NCI-H1092 treated with DMSO at 0.1 percent for 48 hours (cell line): Measurements from ENCODE around the gene PALLD.
"Not testable (repeated sequence)": the region's sequence is repeated elsewhere in the genome, so short reads cannot be mapped to it uniquely, and the experiment has no call there.

ENCODE experiments used
- DNase-seq: peaks from one replicate; lab custom pipeline; 2025; lab: John Stamatoyannopoulos, UW

The PALLD gene

DNA sequence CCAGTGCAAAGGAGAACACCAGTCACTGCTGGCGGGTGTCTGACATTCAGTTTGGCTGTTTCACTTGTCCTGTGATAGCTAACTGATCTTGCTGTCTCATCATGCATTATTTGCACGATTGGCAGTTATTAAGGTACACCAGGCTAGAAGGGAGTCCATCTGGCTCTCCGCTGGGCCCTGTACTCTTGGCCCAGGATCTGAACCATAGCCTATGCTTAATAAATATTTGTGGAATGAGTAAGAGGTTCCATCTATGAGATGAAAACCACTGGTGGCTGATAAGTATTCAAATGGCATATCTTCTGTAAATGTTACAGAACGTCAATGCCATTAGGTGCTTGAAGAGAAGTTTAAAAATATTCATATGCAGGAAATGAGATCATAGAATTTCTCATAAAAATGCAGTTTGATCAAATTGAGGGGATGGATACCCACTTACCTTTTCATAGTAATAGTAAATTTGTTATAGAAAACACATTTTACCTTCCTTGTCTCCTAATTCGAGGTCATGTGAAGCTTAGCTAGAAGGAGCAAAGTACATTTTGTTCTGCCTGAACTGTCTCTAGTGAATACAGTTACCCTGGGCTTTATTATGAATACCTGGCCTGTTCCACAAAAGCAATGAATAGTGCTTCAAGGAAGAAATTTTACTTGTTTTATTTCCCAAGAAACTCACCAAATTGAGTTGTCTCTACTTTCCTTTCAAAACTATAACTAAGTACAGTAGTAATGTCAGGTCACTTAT lies 299.7 kb downstream of the PALLD start:
- no peak for DNase-seq

DNA sequence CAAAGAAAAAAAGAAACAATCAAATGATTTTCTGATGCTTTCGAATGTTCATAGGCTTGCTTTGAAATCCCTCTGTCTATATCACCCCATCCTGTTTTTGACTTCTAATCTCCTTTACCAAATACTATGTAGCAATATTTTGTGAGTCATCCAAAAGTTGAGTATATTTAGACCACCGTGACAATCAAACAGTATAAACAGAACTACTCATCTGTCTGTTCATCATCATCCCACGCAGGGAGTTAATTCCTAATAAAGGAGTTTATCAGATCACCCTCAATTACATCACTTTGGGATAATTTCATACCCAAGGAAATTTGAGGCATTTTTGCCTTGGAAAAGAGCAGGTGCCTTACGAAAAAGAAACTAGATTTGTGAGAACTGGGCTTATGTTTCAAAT lies 300.3 kb downstream of the PALLD start:
- no peak for DNase-seq

DNA sequence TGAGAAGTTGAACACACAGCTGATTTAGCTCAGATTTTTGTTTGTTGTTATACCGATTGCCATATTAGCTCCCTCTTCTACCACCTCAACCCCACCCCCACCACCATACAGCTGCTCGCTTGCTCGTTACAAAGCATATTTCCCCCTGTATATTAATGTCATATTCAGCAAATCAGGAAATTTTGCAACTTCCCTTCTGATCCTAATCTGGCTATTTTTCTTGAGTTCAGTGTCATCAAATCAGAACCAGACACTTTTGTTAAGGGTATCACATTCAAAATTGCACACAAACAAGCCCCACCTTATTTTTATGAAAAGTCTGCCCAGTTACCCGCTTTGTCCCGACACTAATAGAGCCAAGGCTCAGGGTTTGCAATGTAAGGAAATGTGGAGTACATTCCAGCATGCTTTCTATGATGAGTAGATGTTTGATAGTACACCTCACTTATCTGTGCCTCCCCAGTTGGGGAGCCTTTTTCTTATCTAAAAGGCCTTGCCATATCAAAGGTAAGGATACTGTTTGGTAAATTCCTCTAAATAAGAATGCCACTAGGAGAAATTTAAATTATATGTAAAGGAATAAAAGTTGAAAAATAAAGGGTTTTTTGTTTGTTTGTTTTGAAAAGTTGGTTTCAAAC lies 301.0 kb downstream of the PALLD start:
- DNase-seq = no peak

DNA sequence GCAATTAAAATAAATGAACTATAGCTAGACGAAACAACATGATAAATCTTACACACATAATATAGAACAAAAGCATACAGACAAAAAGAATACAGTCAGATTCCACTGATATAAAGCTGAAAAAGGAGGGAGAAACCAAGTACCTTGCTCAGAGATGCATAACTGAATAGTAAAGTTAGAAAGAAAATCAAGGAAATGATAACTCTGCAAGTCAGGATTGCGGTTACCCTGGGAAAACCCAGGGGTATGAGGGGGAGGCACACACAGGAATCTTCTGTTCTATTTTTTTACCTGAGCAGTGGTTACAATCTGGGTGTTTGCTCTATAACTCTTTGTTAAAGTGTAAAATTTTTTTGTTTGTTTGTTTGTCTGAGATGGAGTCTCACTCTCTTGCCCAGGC lies 304.1 kb downstream of the PALLD start:
- DNase-seq = no peak

DNA sequence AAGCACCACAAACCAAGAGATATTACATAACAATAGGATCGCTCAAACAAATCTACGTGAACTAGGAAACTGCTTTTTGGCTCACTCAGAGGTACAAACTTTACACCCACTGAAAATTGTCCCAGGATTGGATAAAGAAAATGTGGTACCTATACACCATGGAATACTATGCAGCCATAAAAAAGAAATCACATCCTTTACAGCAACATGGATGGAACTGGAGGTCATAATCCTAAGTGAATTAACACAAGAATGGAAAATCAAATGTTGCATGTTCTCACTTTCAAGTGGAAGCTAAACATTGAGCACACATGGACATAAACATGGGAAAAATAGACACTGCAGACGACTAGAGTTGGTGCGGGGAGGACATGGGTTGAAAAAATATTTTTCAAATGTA lies 305.4 kb downstream of the PALLD start:
- no peak for DNase-seq

DNA sequence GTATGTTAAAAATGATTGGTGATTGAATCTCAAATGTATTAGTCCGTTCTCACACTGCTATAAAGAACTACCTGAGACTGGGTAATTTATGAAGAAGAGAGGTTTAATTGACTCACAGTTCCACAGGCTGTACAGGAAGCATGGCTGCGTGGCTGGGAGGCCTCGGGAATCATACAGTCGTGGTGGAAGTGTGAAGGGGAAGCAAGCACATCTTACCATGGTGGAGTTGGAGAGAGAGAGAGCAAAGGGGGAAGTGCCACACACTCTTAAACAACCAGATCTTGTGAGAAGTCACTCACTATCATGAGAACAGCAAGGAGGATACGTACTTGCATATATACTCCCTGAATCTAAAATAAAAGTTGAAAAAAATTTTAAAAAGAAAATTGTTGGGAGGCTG lies 306.2 kb downstream of the PALLD start:
- DNase-seq = not testable (repeated sequence)

DNA sequence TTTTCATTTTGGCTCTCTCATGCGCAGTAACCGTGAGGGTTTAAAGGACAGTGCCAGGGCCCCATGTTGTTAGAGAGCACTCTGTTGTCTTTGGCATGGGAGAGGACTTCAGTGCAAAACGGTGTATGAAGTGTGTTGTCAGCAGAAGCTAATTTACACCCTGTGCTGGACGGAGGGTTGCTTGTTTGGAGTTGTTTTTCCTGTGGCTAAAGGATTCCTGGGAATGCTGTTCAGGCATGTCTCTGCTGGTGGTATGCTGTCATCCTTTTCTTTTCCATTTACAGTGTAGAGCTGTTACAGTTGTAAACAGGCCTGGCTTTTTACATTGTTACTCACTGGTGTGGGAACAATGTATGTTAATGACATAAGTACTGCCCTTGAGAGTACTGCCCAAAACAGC lies 306.9 kb downstream of the PALLD start:
- no peak for DNase-seq

DNA sequence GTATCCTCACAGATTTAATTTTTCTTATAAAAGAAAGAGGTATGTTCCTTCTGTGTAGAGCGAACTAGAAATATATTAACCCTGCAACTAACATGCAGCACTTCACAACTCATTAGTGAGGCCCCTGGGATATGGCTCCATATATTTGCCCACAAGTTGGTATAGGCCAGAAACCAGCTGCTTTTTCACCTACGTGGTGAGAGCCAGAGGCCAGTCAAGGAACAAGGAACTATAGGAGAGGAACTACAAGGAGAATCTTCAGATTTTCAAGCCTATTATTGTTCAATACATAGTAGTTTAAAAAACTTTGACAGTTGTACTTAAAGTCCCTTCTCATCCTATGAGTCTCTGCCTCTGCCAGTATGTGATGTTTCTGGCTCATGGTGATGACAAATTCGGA lies 307.3 kb downstream of the PALLD start:
- no peak for DNase-seq

DNA sequence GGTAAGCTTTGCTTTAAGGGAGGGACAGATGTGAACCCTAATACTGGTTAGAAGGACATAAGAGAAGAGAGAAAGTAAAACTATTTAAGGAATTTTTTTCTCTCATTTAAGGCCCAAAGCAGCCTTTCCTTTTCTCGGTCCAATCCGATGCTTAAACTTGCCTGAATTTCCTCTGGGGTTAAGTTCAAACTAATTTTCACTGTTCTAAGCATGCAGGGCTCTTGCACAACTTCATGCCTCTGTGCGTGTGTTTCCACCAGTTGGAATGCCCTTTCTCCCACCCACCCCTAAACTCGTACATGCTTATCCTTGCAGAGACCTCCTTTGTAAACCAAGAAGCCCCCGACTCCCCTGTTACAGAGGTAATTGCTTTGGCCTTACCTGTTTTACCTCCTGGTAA lies 308.5 kb downstream of the PALLD start:
- no peak for DNase-seq

DNA sequence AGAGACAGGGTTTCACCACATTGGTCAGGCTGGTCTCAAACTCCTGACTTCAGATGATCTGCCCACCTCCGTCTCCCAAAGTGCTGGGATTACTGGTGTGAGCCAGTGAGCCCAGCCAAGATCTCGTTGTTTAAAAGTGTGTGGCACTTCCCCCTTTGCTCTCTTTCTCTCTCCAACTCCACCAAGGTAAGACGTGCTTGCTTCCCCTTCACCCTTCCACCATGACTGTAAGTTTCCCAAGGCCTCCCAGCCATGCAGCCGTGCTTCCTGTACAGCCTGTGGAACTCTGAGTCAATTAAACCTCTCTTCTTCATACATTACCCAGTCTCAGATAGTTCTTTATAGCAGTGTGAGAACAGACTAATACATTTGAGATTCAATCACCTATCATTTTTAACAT lies 309.4 kb downstream of the PALLD start:
- not testable (repeated sequence) for DNase-seq

DNA sequence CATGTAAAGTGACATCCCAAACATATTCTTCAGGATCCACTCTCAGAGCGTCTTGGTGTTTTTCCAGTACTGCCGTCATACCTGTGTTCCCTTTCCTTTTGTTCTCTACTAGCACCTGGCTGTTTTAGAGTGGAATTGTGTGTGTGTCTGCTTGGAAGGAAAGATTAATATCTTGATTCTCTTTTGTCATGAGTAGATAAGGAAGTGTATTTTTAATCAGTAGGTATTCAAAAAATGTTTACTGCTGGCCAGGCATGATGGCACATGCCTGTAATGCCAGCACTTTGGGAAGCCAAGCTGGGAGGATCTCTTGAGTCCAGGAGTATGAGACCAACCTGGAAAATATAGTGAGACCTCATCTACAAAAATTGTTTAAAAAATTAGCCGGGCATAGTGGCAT lies 314.4 kb downstream of the PALLD start:
- DNase-seq = no peak

DNA sequence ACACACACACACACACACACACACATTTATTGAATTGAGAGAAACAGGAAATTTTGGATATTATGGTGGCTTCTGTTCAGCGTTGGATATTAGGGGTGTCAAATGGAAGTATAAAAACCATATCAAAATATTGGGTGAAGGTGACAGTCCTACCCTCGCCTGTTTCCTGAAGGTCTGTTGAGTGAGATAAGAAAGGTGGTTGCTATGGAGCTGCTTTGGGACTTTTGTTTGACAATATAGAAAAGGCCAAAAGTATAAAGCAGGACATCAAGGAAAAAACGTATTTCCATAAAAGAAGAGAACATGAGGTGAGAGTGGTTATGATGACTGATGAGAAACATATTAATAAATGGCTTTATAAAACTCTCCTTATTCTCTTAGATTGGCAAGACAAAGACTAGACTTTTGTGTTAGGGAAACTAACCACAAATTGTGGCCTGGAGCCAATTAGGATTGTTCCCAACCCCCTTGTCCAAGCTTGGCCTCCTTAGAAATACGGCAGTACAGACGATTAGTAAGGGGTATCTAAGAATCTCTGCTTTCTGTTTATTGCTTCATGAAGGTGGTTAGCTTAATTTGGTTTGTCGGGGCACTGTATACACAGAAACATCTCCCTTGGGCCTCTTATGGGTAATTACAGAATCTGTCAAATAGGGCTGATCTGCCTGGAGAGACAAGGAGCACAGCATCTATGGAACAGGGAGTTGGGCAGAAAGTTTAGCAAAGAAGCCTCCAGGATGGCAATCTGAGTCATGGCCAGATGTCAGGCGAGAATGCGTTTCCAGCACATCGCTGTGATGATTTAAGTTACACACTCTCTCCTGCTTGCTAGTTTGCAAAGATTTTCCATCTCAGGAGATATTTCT lies 315.2 kb downstream of the PALLD start:
- DNase-seq = no peak

DNA sequence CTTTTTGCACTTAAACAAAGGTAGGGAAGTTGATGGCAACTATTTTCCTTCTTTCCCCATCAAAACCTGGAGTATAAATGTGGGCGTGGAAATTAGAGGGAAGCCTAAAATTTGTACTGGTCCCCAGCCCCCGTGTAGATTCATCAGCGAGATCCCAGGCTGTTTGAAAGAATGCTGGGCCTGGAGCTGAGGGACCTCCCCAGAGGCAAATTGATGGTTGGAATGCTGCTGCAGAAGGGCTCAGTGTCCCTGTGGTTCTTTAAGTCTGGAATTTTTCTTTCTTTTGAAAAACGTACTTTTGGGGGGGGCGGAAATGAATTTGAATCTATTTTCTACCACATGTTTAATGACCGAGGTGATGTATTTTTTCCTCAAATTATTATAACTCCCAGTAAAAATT lies 316.0 kb downstream of the PALLD start:
- no peak for DNase-seq

DNA sequence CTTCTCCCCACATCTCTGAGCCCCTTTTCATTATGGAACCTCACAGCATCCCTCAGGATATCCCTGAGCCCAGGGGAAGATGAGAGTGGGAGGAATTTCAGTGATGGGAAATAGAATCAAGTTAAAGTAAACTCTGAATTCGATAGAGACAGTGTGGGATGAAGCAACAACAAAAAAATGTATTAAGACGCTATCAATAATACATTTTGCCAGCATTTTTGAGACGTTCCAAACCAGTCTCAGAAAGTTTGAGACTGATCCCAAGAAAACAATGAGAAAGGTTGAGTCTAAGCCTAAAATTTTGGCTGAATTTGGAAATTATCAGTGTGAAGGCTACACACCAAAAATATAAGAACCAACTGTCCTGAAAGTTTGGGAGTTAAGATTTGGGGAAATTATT lies 317.0 kb downstream of the PALLD start:
- DNase-seq = no peak

DNA sequence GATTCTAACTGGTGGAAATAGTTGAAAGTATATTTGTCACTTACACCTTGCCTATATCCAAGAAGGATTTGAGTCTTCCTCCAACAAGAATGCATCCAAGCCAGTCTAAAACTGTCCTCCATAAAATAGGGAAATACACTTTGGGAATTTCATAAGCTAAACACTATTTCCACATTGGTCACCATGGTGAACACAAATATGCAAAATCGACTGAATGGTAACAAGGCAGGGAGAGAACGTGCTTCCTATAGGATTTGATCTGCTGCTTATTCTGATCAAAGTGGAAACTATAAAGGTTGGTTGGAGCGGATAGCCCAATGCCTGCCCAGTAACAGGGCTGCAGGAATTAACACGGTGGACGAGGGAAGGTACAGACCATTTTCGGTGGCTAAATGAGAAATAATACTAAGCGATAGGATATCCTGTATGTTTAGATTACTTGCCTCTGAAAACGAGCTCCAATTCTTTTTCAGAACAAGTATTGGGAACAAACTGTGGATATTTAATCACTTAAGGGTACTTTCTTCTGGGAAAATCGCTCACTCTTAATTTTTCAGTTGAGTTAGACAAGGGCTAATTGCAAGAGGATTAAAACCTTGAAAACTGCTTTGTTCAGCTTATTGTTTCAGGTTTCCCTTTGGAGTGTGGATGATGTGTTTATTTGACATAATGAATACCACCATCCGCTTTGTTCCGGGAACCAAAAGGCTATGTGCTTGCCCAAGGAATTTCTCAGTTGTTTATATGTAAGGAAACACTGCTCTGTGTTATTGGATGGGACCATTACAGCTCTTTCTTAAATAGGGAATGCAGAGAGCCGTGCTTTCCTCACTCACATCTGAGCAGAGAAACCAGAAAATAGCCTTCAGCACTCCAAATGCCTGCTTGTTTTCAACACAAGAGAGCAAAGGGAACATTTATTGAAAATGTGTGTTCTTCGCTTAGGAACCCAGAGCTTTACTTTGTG lies 318.8 kb downstream of the PALLD start:
- DNase-seq = no peak

DNA sequence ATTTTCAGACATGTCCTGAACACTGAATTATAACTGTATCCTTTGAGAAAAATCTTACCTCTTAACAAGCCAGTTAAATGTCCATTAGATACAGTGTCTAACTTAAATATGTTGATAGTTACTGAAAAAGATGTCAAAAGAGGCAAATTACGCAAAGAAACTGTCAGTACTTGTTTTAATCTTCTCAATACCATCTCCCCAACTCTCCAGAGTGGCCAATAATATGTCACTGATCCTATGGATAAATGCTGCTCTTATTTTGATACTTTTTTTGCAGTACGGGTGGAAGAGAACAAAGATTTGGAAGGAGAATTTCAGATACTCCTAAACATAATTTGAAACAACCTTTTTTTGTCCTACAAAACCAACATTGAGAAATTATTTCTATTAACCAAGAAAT lies 320.5 kb downstream of the PALLD start:
- DNase-seq = no peak

DNA sequence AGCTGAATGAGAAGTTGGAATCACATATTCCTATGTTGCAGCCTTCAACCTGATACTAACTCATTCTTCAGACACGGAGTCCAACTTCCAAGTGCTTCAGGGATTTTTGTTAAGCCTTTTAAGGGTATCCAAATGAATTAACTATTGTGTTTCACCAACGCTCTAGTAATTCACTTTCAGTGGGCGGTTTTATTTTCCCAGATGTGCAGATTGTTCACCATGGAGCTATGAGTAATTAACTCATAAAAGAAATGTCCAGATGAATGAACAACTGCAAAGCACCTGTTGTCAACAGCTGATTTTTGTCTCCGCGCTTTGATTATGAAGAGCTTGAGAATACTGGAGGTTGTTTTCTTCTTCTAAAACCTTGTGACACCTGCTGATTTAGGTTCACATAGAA lies 325.6 kb downstream of the PALLD start:
- DNase-seq = no peak

DNA sequence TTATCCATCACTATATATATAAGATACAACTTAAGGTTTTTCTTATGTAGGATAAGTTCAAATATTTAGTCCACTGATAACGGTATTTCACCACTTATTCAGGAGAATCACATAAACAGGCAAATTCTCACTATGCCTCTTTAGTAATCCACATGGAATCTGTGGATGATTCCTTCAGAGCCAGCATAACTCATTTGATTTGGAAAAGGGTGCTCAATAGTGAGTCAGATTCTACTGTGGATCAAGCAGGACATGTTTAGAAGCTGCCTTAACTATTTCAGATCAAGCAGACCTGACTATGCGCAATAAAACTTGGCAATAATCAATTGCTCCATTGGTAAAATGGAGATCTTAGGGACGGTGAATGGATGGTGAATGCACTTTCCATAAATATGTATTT lies 329.1 kb downstream of the PALLD start:
- DNase-seq = no peak

DNA sequence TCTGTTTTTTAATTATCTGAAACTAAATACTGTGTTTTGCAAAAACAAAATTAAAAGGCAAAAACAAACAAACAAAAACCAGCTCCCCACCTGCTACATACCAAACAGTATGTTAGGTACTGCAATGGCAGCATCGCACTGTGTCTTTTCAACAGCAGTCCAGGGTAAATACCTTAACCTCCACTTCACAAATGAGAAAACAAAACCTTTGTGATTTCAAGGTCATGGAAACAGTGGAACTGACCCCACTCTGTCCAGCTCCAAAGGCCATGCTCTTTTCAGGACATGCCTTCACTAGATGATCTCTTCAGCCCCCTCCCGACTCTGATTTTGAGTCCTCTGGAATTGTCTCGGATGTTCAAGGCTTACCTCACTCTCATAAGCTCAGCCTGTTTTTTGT lies 329.8 kb downstream of the PALLD start:
- DNase-seq = no peak

DNA sequence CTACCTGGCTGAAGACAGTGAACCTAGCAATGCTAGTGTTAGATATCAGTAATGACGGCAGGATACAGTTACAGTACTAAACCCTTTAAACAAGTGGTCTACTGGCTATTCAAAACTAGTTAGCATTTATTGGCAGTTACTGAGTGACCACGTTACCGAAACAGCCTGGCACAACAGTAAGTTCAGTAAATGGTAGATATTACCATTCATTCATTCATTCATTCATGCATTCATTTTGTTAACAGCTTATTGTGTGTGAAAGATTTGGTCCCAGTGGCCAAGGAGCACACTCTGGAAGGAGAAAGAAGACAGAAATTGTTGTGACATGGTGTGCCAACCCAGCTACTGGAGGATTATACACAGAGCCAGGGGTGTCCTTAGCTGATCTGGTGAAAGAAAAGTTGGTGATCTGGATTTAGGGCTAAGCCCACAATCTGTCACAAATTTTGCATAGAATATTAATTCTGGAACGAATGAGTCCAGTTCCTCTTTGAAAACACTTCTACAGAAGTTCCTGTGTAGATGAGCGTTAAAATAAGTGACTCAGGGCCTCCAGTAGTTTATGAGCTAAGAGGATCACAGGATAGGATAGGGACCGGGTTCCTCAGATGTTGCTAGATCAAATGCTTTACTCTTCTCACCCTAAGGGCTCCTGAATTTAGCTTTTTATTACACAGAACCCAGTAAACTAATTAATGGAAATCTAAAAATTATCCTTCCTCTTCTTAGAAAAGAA lies 334.1 kb downstream of the PALLD start:
- no peak for DNase-seq

DNA sequence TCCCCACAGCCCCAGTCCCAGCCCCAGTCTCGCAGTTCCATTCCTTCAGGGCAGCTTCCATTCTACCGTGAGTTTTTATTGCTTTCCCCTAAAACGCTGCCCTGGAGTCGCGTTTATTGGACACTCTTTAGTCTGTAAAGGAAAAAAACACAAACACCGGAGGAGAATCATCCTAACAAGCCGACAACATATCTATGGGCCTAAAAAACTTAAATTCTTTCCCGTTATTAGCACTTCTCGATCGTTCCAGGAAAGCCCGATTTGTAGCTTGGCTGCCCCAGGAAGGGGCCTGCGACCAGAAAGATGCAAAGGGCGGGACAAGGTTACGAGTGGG lies 334.7 kb downstream of the PALLD start:
- DNase-seq = no peak
